22Rv1 (cell line): Measurements from ENCODE around the gene GAS6.

Experiments used
- H3K27ac ChIP-seq: fragments of 450-650 bp; 2 replicates; pipeline ENCODE4 v1.5.1; 2017
- CTCF ChIP-seq: fragments of 450-650 bp; IDR thresholded peaks from 2 replicates; pipeline ENCODE4 v1.5.1; 2017; ENCODE audit warnings: mild to moderate bottlenecking
- ZFX ChIP-seq: fragments of 450-650 bp; IDR thresholded peaks from 2 replicates; pipeline ENCODE4 v1.6.1; 2017; ENCODE audit warnings: antibody characterized with exemption, borderline replicate concordance

Gene GAS6

DNA sequence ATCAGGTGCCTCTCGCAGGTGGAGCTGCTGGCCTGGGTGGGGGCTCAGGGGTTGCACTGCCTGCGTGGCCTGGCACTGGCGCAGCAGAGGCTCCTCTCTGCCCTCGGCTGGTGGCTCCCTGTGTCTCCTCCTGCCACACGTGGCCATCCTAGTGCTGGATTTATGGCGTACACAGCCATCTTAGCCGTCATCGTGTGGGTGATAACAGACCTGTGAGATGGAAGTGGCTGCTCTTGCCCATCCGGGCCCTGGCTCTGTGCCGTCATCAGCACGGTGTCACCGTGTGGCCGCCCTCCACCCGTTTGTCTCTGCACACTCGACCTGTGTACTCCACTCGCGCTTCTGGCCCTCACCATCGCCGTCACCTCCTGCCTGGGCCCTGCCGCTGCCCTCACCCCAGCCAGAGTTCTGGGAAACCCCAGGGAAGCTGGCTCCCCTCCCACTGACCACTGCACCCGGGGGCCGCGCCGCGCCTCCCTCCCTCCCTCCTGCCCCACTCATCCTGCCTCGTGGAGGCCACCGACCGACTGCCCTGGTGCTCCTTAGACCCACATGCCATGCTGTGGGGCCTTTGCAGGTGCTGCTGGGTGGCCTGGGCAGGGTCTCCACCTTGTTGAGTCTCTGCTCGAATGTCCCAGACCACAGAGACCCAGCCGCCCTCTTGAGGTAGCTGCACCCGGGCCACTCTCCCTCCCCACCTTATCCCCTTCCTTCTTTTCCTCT is 75.3 kb downstream of the GAS6 start:
- H3K27ac ChIP-seq, result no peak overlapping the region
- TF ChIP-seq CTCF, result no peak

GRCh38 chr13:113787694-113788093 is 76.2 kb downstream of the GAS6 start:
- no peak overlapping the region for H3K27ac ChIP-seq
- TF ChIP-seq ZFX (no peak), CTCF (no peak)

DNA sequence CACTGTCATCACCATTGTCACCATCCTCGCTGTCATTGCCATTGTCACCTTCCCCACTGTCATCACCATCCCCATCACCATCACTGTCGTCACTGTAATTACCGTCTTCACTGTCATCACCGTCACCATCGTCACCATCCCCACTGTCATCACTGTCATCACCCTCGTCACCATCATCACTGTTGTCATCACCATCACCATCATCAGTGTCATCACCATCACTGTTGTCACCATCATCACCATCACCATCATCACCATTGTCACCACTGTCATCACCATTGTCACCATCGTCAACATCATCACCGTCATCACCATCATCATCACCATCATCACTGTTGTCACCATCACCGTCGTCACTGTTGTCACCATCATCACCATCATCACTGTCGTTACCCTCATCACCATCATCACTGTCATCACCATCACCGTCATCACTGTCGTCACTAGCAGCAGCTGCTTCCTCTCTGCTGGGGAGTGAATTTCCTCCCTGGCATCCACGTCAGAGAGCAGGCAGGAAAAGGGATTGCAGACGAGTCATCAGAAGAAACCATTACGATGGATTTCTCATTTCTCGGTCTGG is 77.5 kb downstream of the GAS6 start:
- H3K27ac ChIP-seq, result no peak overlapping the region
- TF ChIP-seq CTCF, result no peak
- no peak for TF ChIP-seq ZFX

DNA sequence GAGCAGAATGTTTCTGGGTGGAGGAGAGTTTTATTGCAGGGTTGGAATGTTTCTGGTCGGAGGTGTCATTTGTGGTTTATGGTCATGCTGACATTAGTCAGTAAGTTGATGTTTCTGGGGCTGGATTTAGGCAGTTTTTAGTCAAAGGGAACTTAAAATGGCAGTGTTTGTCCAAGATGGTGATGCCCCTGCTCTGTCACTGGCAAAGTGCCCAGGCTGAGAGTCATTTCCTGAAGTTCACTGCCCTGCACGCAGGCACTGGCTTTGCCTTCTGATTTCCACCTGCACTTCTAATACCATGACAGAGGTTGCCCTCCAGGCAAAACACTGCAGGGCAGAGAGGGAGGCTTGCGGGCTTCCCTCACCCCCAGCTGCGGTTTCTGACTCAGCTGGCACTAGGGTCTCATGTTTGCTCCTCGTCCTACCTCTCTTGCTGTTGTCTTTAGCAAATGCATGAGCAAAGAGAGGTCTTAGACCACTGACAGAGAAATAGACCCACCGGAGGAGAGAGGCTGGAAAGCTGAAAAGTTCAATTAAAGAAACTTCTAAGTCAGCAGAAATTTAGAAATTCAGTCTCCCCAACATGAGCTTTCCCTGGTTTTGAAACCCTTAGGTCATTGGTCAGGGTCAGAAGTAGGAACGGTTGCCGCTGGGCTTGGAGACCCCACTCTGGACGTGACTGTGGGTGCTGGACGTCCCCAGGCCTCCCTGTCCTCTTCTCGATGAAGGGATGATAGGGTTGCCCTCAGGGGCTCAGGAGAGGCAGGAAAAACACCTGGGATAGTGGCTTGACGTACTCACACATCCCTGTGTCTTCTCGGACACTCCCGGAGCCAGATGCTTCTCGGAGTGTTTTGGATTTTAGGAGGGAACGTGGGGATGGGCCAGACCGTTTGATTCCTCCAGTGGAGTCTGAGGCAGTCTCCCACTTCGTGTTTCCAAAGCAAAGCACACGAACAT is 78.5 kb downstream of the GAS6 start:
- no peak overlapping the region for H3K27ac ChIP-seq
- TF ChIP-seq CTCF (no peak), ZFX (no peak)

- TF ChIP-seq CTCF (no peak), ZFX (no peak)
- H3K27ac ChIP-seq, result no peak overlapping the region
These were observed 79.2 kb downstream of the GAS6 start for GRCh38 chr13:113784645-113785024.

DNA sequence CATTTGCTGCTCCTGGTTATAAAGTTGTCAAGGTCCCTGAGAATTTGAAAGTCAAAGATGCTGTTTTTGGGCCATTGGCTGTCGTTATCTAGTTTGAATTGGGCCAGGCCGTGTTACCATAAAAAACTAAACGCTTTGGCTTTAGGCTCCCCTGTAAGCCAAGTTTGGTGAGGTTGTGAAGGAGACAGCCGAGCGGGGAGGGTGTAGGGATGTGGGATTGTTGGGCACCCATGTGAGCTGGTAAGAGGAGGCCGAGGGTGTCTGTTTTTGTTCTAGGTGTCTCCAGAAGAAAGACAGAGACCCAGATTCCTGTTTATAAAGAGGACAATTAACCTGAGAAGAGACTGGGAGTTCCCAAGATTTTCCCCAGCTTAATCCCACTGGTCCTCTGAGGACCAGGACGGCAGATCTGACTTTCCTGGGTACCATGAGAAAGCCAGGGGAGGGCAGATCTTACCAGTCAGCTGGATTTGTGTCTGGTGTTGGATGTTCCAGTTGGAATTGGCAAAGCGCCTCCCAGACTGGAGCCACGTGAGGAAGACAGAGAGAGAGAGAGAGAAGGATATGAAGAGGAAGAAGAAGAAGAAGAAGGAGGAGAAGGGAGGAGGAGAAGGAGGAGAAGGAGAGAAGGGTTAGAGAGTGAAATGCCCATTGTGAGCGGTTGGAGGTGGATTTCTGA is 79.8 kb downstream of the GAS6 start:
- TF ChIP-seq ZFX (no peak), CTCF (no peak)
- no peak overlapping the region for H3K27ac ChIP-seq
